CD4-positive, alpha-beta T cell treated with Interleukin-21 for 1 hour (primary cell): Measurements from ENCODE around the gene CACNA1S.

Experiments
- DNase-seq: peaks from one replicate; pipeline ENCODE4 v3.0.0-alpha.2; 2020

The CACNA1S gene

GRCh38 chr1:201025571-201026002 lies 86.6 kb downstream of the CACNA1S start:
- no peak for DNase-seq

- DNase-seq, result no peak
These were observed 87.6 kb downstream of the CACNA1S start for GRCh38 chr1:201024625-201024998.

- no peak for DNase-seq
These were observed 88.2 kb downstream of the CACNA1S start for GRCh38 chr1:201023920-201024624.

GRCh38 chr1:201023517-201023902 lies 88.7 kb downstream of the CACNA1S start, which contains the start of gene KIF21B:
TSS of gene KIF21B (minus strand) at chr1:201023714. CDS start at chr1:201023383, 331 bp downstream.
- peak; percentile 92 for DNase-seq

- DNase-seq, result peak; percentile 47
These were observed 89.3 kb downstream of the CACNA1S start for GRCh38 chr1:201022820-201023516.

GRCh38 chr1:201022493-201022819 lies 89.8 kb downstream of the CACNA1S start:
- DNase-seq, result no peak

GRCh38 chr1:201021630-201022492 lies 90.4 kb downstream of the CACNA1S start:
- DNase-seq, result no peak

GRCh38 chr1:201020721-201021629 lies 91.3 kb downstream of the CACNA1S start:
- DNase-seq, result peak; percentile 48

GRCh38 chr1:201020040-201020591 lies 92.1 kb downstream of the CACNA1S start:
- peak; percentile 54 for DNase-seq

GRCh38 chr1:201019321-201019977 lies 92.8 kb downstream of the CACNA1S start:
- peak; percentile 91 for DNase-seq

- DNase-seq, result no peak
These were observed 94.4 kb downstream of the CACNA1S start for GRCh38 chr1:201017828-201018163.

GRCh38 chr1:201016943-201017827 lies 95.0 kb downstream of the CACNA1S start:
- no peak for DNase-seq

GRCh38 chr1:201016211-201016651 lies 96.0 kb downstream of the CACNA1S start:
- no peak for DNase-seq

- peak; percentile 13 for DNase-seq
These were observed 96.6 kb downstream of the CACNA1S start for GRCh38 chr1:201015551-201016091.

GRCh38 chr1:201014816-201015200 lies 97.4 kb downstream of the CACNA1S start:
- no peak for DNase-seq

- DNase-seq, result no peak
These were observed 98.0 kb downstream of the CACNA1S start for GRCh38 chr1:201013991-201014815.

GRCh38 chr1:201013031-201013485 lies 99.2 kb downstream of the CACNA1S start:
- peak; percentile 32 for DNase-seq

- DNase-seq, result no peak
These were observed 100.6 kb downstream of the CACNA1S start for GRCh38 chr1:201011616-201012015.

GRCh38 chr1:201009962-201010645 lies 102.1 kb downstream of the CACNA1S start:
- DNase-seq, result no peak
